ENCODE results near the gene FAM83G.
"Not testable (repeated sequence)": the region's sequence is repeated elsewhere in the genome, so short reads cannot be mapped to it uniquely, and the experiment has no call there.

FAM83G gene

GRCh38 chr17:18966831-18967624 is 37.5 kb downstream of the FAM83G start:
- DNase-seq = peak; percentile 46

DNA sequence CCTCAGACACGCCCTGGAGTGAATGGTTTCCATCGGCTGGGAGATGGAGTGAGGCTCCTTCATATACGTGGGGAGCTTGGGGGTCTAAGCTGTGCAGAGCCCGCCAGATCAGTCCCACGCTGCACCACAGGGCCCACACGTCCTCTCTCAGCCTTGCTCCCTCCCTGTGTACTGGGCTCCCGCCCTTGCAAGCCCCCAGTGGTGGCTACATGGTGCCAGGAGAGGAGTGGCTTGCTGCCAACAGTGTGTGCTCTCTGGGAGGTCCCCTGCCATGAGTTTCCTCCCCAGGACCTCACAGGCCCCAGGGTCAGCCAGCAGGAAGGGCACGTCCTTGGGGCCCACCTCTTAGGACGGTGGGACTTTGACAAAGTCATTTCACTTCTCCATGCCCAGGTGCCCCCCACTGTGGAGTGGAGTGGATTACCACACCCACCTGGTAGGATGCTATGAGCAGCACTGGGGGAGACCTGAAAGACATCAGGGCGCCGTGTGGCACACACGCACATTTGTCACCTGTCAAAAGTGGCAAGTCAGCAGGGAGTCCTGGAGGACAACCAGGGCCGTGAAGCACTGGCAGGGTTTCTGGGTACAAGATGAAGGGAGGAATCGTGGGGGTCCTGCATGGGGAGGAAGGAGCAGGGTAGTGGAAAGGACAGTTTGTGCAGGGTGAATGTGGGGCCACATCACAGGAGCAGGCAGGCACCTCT is 38.9 kb downstream of the FAM83G start:
- DNase-seq = no peak

DNA sequence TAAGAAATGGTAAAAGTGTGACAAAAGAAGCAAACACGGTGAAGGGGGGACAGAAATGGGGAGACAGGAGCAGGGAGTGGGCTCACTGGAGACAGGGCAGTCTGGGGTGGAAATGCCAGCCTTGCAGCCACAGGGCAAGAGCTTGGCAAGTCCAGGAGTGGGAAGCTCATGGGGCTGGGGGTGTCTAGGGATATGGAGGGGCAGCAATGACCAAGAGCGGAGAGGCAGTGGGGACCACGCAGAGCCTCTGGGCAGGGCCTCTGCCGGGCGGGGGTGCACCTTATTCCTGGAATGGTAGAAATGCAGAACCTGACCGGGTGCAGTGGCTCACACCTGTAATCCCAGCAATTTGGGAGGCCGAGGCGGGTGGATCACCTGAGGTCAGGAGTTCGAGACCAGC is 40.0 kb downstream of the FAM83G start:
- no peak for DNase-seq

GRCh38 chr17:18964018-18964351 is 40.6 kb downstream of the FAM83G start:
- DNase-seq = no peak

GRCh38 chr17:18963126-18964017 is 41.2 kb downstream of the FAM83G start:
- DNase-seq = no peak

- DNase-seq = no peak
Observed at GRCh38 chr17:18962494-18962815, 42.1 kb downstream of the FAM83G start.

DNA sequence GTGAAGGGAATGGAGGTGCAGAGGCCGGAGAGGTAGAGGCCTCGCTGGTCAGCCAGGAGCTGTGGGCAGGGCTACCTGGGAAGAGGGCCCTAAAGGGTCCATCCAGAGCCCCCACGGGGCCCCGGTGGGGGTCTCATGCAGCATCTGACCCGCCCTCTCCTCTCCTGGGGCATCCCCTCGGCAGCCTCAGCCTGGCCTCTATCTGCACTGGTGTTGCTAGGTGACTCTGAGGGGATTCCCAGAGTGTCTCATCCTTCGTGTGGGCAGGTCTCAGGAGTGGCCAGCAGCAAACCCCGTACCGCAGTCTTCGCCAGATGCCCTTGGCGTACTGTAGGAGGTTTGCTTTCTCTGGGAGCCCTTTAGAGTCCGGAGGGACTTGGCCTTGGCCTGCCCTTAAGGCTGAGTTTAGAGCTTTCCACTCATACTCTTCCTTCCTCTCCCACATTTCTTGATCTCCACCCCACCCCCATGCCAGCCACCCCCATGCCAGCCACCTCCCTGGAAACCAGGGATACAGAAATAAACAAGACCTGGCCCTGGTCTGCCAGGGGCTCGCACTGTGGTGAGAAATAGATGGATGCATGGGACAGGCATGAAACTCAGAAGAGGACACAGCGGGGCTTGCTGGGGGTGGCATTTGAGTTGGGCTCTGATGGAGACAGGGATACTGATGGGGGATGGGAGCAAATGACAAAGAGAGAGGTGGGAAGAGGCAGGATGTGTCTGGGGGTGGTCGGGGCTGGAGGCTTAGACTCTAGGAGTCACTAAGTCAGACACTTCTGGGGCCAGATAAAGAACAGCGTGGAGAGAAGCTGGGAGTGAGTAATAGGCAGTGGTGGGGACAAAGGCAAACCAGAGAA is 42.7 kb downstream of the FAM83G start:
- no peak for DNase-seq

- DNase-seq = peak; percentile 56
Observed at GRCh38 chr17:18960803-18961511, 43.6 kb downstream of the FAM83G start.

DNA sequence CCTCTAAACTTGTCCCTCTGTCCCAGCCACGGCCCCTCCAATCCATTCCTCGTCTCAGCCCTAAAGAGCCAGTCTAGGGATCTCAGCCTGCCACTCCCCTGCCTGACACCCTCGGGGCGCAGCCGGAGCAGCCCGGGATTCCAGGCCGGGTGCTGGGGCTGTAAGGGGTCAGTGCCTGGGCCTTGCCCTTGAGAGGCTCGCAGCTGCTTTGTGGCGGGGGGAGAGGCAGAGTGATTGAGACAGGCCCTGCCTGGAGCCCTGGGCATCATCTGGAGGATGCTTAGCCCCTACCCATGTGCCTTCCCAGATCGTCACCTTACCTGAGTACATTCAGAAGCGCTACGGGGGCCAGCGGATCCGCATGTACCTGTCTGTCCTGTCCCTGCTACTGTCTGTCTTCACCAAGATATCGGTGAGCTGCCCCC is 44.3 kb downstream of the FAM83G start:
- no peak for DNase-seq

DNA sequence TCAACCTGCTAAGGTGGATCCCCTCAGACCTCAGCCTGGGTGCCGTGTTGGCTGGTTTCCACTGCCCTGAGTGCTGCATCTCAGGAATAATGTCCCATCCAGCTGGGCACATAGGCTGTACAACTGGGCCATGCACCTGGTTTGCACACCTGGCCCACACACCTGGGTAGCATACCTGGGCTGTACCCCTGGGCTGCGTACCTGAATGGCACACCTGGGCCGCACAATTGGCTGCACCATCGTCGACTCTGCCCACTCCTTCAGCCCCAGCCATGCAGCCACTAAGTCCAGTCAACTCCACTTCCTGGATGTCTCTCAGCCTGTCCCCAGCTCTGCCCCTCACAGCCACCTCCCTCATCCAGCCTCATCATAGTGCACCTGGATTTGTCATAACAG is 44.7 kb downstream of the FAM83G start:
- DNase-seq = no peak

- DNase-seq = no peak
Observed at GRCh38 chr17:18959071-18959844, 45.3 kb downstream of the FAM83G start.

DNA sequence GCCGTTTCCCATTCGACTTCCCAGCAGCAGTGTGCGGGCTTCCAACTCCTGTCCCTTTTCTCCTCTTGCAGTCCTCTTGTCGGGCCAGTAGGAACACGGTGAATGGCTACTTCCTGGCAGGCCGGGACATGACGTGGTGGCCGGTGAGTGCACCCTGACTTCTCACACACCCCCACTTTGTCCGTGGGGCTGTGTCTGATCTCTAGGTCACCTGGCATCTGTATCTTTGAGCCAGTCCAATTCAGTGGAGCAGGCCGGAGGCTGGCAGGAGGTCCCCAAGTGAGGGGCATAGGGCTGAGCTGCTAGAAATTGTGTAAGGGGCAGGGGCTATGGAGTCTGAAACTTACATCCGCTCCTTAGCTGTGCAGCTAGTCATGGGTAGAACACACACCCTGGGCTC is 46.0 kb downstream of the FAM83G start:
- DNase-seq = no peak

GRCh38 chr17:18957831-18958230 is 46.7 kb downstream of the FAM83G start:
- DNase-seq = no peak

DNA sequence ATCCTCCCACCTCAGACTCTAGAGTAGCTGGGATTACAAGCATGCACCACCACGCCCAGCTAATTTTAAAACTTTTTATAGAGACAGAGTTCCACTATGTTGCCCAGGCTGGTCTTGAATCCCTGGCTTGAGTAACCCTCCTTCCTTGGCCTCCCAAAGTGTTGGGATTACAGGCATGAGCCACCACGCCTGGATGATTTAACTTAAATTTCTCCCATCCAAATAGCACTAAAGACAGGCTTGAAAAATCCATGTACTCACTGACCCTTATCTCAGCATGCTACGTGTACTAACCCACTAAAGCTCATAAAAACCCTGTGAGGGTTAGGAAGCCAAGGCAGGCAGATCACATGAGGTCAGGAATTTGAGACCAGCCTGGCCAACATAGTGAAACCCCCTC is 48.0 kb downstream of the FAM83G start:
- no peak for DNase-seq

DNA sequence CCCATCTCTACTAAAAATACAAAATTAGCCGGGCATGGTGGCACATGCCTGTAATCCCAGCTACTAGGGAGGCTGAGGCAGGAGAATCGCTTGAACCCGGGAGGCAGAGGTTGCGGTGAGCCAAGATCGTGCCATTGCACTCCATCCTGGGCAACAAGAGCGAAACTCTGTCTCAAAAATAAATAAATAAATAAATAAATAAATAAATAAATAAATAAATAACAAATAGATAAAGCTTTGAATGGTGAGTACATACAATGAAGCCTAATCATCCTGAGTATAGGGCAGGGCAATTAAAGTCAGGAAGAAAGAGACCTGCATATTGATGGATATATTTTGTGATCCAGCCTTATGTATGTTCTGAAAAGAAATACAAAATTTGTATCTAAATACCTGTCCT is 48.5 kb downstream of the FAM83G start:
- not testable (repeated sequence) for DNase-seq

DNA sequence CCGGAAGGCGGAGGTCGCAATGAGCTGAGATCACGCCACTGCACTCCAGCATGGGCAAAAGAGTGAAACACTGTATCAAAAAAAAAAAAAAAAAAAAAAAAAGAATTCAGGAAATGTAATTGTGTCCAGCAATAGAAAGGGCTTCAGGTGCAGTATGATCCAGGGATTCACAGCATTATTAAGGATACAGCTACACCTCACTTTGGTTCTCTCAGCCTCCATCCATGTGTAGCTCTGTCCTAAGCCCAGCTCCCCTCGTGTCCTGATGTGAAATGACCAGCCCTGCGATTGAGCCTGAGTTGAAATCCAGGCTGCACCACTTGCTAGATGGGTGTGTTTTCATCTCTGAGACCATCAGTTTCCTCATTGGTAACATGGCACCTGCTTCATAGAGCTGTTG is 49.6 kb downstream of the FAM83G start:
- no peak for DNase-seq

DNA sequence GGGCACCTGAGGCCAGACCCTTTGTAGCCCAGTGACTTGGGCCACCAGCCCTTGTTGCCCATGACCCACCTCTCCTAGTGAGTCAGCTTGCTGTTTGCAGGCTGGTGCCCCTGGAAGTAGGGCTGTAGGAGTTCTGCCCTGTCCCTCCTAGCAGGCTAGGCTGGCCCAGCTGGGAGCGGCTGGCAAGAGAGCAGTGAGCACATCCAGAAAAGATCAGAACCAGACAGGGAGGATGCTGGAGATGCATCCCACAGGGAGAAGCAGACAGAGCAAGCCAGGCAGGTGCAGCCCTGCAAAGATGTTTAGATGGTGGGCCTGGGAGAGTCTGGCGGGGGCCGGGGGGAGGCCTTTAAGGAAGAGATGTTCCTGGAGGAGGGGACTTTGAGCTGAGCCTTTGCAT is 50.2 kb downstream of the FAM83G start:
- DNase-seq = no peak

DNA sequence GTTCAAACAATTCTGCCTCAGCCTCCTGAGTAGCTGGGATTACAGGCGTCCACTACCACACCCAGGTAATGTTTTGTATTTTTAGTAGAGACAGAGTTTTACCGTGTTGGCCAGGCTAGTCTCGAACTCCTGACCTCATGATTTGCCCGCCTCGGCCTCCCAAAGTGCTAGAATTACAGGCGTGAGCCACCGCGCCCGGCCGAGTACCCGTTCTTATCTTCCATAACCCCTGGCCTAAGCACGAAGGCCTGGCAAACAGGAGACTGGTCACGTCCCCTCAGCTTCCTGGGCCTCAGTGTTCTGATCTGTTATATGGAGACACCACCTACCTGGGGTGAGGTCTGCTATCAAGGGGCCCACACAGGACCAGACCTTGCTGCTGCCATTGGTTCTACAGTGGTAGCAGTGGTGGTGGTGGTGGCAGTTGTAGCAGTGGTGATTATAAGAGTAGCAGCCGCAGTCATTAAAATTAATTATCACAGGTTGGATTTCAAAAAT is 51.3 kb downstream of the FAM83G start:
- DNase-seq = no peak

- DNase-seq = peak; percentile 38
Observed at GRCh38 chr17:18951941-18952842, 52.4 kb downstream of the FAM83G start, which contains the start of gene SLC5A10. SLC5A10 (plus strand) TSS chr17:18952165; CDS start chr17:18952206, 41 bp downstream.
